SKM-1 treated with dmso at 0.1 percent for 144 hours (cell line): ENCODE measurements around the gene KLK1.
A peak's percentile ranks its signal among the peaks of the same experiment; 100 is the strongest.
"Not testable (repeated sequence)": the region's sequence is repeated elsewhere in the genome, so short reads cannot be mapped to it uniquely, and the experiment has no call there.

Experiments used
- DNase-seq: peaks from one replicate; lab custom pipeline; 2025; ENCODE audit not compliant: unreplicated experiment; lab: John Stamatoyannopoulos, UW

Gene KLK1

GRCh38 chr19:50817941-50818858, 5.4 kb downstream of the KLK1 start:
- DNase-seq: no peak

GRCh38 chr19:50815439-50815838, 8.1 kb downstream of the KLK1 start:
- no peak for DNase-seq

DNA sequence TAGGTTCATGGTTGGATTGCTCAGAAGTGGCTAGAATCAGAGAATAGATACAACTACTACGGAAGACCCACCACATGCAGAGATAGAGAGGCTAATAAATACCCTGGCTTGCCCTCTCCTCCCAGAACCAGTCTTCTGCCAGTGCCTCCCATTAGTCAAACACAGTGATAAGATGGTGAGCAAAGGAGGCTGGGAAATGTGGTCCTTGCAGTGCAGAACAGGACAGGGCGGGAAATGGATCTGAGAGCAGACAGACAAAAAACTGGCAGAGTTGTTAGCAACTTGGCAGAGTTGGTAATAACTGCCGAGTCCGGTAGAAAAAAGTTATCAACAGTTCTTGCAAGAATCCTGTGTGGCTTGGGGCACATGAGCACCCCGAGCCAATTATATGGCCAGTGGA, 8.7 kb downstream of the KLK1 start:
- DNase-seq: no peak

- DNase-seq: no peak
These were observed 11.1 kb downstream of the KLK1 start for GRCh38 chr19:50812474-50812873.

DNA sequence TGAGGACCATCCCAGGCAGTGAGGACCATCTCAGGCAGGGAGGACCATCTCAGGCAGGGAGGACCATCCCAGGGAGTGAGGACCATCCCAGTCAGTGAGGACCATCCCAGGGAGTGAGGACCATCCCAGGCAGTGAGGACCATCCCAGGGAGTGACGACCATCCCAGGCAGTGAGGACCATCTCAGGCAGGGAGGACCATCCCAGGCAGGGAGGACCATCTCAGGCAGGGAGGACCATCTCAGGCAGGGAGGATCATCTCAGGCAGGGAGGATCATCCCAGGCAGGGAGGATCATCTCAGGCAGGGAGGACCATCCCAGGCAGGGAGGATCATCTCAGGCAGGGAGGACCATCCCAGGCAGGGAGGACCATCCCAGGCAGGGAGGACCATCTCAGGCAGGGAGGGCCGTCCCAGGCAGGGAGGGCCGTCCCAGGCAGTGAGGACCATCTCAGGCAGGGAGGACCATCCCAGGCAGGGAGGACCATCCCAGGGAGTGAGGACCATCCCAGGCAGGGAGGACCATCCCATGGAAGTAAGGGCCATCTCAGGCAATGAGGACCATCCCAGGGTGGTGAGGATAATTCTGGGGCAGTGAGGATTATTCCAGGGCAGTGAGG, 11.9 kb downstream of the KLK1 start:
- DNase-seq: not testable (repeated sequence)

GRCh38 chr19:50808856-50809255, 14.7 kb downstream of the KLK1 start:
- no peak for DNase-seq

DNA sequence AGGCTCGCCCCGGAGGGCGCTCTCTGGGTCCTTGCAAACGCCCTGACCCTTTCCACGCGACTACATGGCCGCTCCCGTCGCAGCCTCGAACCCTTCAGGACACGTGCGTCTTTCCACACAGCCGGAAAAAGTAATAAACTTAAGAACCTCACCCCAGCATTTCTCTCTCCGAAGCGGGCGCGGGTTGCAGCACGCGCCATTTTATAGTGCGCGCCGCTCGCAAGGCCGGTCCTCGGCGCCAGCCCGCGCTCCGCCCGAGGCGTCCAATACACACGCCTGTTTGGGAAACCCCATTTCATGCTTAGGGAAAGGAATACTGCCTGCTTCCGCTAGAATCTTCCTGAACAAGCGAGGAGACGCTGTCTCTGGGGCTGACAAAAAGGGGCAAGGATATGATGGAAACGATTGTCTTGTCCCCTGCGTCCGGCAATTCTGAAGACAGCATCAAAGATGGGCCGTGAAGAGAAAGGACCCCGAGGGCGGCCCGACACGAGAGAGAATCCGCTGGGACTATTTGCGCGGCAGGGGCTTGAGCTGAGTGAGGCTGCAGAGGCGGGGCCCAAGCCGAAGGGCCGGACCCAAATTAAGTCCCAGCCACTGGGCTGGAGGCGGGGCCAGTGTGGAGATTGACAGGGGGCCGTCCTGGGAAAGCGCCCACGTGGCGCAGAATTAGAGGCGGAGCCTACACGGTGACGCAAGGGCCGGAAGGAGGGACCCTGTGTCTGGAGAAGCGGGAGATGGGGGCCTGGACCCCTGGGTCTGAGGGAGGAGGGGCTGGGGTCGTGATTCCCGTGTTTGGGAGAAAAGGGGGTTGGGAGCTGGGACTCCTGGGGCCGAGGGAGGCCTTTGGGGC, 18.9 kb downstream of the KLK1 start:
- peak; percentile 83 for DNase-seq

DNA sequence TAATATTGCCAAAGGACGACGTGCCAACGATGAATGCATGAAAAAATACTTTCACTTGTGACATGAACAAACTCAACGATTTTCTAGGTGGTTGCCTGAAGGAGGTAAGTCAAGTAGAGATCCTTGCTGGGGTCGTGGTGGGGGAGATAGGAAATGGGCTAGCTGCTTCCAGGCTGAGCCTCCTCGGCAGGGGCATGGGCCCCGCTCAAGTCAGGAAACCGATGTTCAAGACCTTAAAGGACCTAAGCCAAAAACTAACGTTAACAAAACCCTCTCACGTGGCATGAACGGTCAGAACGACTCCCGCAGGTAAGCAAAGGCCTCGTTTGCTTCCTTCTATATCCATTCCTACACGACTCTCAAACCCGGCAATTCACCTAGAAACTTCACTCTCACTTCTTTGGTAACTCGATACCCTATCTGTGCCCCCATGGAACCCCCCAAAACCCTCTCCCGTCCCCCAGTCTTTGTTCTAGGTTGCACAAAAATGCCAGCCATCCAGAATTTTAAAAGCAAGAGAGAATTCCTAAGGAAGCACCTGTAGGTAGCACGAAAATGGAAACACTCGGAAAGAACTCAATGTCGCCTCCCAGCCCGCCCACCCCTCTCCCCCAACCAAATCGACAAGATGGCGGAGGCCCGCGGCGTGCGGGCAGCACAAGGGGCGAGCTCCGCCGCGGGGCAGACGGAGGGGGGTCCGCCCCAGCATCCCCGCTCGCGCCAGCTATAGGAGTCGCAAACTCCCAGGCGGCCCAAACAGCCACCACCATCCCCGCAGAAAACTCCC, 19.8 kb downstream of the KLK1 start:
- no peak for DNase-seq

DNA sequence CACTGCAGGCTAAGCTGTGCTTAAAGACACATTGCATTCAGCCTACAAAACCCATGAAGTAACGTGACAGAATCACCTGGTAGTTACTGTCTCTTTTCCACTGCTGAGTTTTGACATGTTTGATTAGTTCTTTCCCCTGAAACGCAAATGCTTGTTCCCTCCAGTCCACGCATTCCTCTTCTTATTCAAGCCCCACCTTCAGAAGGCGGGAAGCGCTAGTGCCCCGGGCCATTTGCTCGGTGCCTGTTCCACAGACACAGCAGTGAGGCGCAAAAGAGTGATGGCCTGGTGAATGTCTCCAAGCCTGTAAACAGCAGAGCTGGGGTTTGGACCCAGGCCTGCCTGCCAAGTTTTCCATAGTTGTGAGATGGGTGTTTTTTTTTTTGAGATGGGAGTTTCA, 22.5 kb downstream of the KLK1 start:
- no peak for DNase-seq

GRCh38 chr19:50799547-50799851, 24.1 kb downstream of the KLK1 start:
- DNase-seq: no peak

GRCh38 chr19:50798659-50799546, 24.7 kb downstream of the KLK1 start:
- DNase-seq: no peak

GRCh38 chr19:50797781-50798658, 25.6 kb downstream of the KLK1 start:
- no peak for DNase-seq

GRCh38 chr19:50797429-50797780, 26.2 kb downstream of the KLK1 start:
- DNase-seq: no peak

- DNase-seq: no peak
These were observed 26.8 kb downstream of the KLK1 start for GRCh38 chr19:50796634-50797428.

GRCh38 chr19:50796128-50796633, 27.4 kb downstream of the KLK1 start:
- DNase-seq: no peak

- DNase-seq: no peak
These were observed 27.9 kb downstream of the KLK1 start for GRCh38 chr19:50795664-50796073.

DNA sequence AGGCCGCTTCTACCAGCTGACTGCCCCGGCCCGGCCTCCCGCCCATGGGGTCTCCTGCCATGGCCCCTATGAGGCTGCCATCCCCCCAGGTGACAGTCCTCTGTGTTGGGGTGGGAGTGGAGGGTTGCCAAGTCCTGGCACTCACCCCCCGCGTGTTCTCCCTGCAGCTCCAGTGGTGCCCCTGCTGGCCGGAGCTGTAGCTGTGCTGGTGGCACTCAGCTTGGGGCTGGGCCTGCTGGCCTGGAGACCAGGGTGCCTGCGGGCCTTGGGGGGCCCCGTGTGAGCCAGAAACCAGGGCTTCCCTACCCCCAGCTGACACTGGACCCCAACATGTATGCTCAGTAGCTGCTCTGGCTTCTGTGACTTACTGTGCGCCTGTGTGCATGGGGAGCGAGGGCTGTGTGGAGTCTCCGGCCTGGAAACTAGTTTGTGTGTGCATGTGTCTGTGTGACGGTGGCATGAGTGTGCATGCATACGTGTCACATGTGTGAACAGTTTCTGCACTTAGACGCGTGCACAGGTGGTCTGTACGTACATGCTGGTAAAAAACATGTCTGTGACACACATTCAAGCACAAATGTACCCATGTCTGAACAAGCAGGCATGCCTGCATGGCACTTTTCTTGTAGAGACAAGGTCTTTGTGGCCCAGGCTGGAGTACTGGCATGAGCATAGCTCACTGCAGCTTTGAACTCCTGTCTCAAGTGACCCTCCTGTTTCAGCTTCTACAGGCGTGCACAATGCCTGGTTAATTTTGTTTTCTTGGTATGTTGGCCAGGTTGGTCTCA, 28.5 kb downstream of the KLK1 start:
- no peak for DNase-seq
